ENCODE measurements around the gene HDGF. TPM values are rescaled to one million over a fixed set of nuclear protein-coding genes. Genes with fewer than 3 reads are reported as not detected.

Gene HDGF
- total and polyA plus RNA-seq, 9 of the 15 experiments (the other 6 are each of a cell fraction or from before 2014, with no cell fraction given): 38.8 to 601 (median 400) TPM

DNA sequence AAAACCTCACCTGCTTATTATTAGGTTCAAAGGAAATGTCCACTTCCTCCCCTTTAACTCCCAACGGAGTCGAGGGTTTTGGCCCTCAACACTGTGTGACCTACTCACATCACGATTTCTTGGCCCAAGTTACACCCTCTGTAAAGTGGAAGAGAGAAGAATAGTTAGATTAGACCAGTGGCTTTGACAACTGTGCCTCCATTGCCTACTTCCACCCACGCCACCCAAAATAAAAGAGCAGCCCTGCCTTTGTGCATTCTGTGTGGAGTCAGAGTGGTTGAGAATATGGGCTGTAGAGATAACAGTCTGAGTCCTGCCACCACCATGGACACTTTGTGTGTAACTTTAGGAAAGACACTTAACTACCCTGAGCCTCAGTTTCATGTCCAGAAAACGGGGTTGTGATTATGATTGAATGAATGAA is 4.1 kb upstream of the HDGF start (continued):
- TF ChIP-seq, protein P1, sequence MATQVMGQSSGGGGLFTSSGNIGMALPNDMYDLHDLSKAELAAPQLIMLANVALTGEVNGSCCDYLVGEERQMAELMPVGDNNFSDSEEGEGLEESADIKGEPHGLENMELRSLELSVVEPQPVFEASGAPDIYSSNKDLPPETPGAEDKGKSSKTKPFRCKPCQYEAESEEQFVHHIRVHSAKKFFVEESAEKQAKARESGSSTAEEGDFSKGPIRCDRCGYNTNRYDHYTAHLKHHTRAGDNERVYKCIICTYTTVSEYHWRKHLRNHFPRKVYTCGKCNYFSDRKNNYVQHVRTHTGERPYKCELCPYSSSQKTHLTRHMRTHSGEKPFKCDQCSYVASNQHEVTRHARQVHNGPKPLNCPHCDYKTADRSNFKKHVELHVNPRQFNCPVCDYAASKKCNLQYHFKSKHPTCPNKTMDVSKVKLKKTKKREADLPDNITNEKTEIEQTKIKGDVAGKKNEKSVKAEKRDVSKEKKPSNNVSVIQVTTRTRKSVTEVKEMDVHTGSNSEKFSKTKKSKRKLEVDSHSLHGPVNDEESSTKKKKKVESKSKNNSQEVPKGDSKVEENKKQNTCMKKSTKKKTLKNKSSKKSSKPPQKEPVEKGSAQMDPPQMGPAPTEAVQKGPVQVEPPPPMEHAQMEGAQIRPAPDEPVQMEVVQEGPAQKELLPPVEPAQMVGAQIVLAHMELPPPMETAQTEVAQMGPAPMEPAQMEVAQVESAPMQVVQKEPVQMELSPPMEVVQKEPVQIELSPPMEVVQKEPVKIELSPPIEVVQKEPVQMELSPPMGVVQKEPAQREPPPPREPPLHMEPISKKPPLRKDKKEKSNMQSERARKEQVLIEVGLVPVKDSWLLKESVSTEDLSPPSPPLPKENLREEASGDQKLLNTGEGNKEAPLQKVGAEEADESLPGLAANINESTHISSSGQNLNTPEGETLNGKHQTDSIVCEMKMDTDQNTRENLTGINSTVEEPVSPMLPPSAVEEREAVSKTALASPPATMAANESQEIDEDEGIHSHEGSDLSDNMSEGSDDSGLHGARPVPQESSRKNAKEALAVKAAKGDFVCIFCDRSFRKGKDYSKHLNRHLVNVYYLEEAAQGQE (IDR thresholded peaks at IDR 0.05; ENCODE audit: borderline replicate concordance): no peak
- TF ChIP-seq, protein P1 (CRISPR knock-in tag; IDR thresholded peaks at IDR 0.05; ENCODE audit: low read depth): 0 out of 2 replicates have a peak, but pooled peaks have one; percentile 22
- TF ChIP-seq PTTG1 (tag; IDR thresholded peaks at IDR 0.05; ENCODE audit: low read depth) (peak; percentile 85; the same call in 1 of the 2 replicates), MECOM (CRISPR knock-in tag; IDR thresholded peaks at IDR 0.05) (peak; percentile 71), ZBTB17 (CRISPR knock-in tag; IDR thresholded peaks at IDR 0.05) (peak; percentile 91), ZNF354B (CRISPR knock-in tag; IDR thresholded peaks at IDR 0.05) (peak; percentile 73), PTRF (tag; IDR thresholded peaks at IDR 0.05) (peak; percentile 84), SMAD3 (CRISPR knock-in tag; conservative IDR thresholded peaks at IDR 0.05) (peak; percentile 89), SPI1 (IDR thresholded peaks at IDR 0.05; ENCODE audit: borderline replicate concordance, low read depth, low read length) (peak; percentile 83), L3MBTL2 (IDR thresholded peaks at IDR 0.05) (peak; percentile 16; the same call in 1 of the 2 replicates), BMI1 (IDR thresholded peaks at IDR 0.05; ENCODE audit: low read length) (no peak), ZNF57 (CRISPR knock-in tag; IDR thresholded peaks at IDR 0.05) (peak; percentile 66; the same call in 1 of the 2 replicates), TCFL5 (CRISPR knock-in tag; conservative IDR thresholded peaks at IDR 0.05) (peak; percentile 77; the same call in 1 of the 2 replicates)
- TF ChIP-seq, protein P2, sequence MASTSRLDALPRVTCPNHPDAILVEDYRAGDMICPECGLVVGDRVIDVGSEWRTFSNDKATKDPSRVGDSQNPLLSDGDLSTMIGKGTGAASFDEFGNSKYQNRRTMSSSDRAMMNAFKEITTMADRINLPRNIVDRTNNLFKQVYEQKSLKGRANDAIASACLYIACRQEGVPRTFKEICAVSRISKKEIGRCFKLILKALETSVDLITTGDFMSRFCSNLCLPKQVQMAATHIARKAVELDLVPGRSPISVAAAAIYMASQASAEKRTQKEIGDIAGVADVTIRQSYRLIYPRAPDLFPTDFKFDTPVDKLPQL (IDR thresholded peaks at IDR 0.05; ENCODE audit: extremely low read depth, insufficient read length): no peak
- TF ChIP-seq, protein P3, sequence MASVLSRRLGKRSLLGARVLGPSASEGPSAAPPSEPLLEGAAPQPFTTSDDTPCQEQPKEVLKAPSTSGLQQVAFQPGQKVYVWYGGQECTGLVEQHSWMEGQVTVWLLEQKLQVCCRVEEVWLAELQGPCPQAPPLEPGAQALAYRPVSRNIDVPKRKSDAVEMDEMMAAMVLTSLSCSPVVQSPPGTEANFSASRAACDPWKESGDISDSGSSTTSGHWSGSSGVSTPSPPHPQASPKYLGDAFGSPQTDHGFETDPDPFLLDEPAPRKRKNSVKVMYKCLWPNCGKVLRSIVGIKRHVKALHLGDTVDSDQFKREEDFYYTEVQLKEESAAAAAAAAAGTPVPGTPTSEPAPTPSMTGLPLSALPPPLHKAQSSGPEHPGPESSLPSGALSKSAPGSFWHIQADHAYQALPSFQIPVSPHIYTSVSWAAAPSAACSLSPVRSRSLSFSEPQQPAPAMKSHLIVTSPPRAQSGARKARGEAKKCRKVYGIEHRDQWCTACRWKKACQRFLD (CRISPR knock-in tag; IDR thresholded peaks at IDR 0.05): peak; percentile 96
- TF ChIP-seq, protein P4, sequence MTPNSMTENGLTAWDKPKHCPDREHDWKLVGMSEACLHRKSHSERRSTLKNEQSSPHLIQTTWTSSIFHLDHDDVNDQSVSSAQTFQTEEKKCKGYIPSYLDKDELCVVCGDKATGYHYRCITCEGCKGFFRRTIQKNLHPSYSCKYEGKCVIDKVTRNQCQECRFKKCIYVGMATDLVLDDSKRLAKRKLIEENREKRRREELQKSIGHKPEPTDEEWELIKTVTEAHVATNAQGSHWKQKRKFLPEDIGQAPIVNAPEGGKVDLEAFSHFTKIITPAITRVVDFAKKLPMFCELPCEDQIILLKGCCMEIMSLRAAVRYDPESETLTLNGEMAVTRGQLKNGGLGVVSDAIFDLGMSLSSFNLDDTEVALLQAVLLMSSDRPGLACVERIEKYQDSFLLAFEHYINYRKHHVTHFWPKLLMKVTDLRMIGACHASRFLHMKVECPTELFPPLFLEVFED (CRISPR knock-in tag; conservative IDR thresholded peaks at IDR 0.05): peak; percentile 28; the same call in 1 of the 2 replicates
- TF ChIP-seq, protein P5, sequence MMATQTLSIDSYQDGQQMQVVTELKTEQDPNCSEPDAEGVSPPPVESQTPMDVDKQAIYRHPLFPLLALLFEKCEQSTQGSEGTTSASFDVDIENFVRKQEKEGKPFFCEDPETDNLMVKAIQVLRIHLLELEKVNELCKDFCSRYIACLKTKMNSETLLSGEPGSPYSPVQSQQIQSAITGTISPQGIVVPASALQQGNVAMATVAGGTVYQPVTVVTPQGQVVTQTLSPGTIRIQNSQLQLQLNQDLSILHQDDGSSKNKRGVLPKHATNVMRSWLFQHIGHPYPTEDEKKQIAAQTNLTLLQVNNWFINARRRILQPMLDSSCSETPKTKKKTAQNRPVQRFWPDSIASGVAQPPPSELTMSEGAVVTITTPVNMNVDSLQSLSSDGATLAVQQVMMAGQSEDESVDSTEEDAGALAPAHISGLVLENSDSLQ (IDR thresholded peaks at IDR 0.05): no peak

Measured in K562 (cell line).